ENCODE measurements around the gene TAF15.

TAF15 gene

DNA sequence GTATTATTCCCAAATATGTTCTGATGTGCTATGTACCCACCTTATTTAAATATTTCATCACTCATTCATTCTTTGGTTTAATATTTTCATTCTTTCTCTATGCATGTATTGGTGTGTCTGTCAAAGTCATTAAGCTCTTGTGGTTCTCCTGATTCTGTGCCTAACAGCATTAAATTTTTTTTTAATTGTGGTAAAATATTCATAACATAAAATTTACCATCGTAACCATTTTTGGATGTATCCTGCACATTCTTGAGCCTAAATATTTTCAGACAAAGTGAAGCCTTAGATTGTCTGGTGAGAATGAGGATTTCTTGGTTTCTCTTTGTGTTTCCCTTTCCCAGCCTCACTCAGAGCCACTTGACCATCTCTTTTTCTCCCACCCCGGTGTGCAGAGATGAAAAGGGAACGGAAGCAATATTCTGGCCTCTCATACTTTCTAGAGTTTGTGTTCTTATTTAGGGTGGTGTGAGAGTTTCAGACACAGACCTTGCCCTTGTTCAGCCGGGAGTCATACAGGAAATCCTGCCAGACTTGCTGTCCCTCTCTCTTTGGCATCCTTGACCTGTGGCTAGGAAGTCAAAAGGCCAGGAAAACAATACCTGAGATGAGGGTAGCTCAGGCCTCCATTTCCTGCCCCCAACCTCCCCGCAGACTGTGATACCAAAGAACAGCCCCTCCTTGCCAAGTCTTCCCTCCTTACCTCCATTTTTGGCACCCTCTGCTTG, 66.0 kb downstream of the TAF15 start:
- no peak for DNase-seq

GRCh38 chr17:35875800-35876139, 66.5 kb downstream of the TAF15 start:
- no peak for DNase-seq

DNA sequence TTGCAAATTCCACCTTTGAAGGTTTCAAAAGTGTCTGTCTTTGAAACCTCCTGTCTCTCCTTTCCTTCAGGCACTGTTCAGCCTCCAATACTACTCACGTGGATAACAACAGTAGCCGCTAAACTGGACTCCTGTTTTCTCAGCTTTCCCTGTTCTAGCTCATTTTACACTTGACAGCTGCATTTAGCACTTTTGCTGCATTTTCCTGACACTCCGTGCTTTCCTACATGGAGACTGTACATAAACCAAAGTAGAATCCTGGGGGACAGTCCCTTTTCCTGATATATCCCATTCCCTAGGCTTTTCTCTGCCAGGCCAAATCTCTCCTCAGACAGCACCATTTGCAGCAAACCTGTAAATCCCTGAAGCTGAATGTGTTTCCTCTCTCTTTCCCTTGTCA, 67.2 kb downstream of the TAF15 start:
- no peak for DNase-seq

DNA sequence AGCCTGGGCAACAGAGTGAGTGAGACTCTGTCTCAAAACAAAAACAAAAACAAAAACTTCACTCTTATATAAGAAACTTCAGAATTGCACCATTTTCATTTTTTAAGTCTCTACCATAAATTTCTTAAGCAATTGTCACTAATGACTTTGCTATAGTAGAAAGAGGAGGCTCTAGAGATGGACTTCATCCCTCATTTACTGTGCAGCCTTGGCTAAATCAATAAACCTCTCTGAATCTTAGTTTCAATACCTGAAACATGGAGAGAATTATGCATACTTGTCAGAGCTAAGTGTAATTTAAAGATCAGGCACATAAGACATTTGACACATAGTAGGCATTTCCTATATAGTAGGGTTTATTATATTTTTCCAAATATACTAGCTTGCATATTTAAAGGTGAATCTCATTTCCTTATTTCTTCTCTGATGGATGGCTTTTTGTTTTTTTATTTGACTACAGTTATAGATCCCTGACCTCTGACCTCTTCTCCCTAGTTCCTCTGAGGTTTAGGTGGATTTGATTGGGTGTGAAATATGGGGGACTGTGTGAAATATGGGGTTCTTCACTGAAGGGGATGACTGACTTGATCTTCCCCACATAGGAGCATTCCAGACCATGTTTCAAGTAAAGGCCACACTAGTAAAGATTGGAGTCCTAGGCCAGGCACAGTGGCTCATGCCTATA, 68.2 kb downstream of the TAF15 start:
- DNase-seq = no peak

DNA sequence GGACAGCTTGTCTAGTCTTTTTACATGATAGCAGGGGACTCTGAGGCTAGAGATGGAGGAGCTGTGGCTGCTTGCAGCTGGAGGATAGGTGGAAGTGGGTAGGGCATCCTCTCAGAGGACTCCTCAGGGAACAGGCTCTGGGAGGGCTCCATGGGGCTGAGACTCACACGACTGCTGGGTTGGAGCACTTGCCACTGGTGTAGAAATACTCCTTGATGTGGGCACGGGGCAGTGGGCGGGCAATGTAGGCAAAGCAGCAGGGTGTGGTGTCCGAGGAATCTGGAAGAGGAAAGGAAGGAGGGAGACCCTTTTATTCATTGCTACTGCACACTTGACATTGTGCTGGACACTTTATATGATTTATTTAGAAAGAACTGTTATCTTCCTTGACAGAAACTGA, 69.1 kb downstream of the TAF15 start:
- no peak for DNase-seq

- no peak for DNase-seq
Measured at GRCh38 chr17:35879773-35880654, 70.7 kb downstream of the TAF15 start, which contains the start of gene CCL5. Gene CCL5 (minus strand): TSS chr17:35880360.

DNA sequence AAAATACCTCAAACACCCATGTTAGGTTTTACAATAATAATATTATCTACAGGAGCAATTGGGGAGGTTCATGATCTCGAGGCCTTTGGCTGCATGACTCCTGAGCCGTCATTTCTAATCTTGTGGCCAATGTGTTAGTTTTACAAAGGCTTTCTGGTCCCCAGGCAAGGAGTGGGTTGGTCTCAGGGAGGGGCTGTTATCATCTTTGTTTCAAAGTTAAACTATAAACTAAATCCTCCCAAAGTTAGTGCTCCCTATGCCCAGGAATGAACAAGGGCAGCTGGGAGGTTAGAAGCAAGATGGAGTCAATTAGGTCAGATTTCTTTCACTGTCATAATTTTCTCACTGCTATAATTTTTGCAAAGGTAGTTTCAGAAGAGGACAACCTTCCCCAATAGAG, 80.0 kb downstream of the TAF15 start:
- no peak for DNase-seq

DNA sequence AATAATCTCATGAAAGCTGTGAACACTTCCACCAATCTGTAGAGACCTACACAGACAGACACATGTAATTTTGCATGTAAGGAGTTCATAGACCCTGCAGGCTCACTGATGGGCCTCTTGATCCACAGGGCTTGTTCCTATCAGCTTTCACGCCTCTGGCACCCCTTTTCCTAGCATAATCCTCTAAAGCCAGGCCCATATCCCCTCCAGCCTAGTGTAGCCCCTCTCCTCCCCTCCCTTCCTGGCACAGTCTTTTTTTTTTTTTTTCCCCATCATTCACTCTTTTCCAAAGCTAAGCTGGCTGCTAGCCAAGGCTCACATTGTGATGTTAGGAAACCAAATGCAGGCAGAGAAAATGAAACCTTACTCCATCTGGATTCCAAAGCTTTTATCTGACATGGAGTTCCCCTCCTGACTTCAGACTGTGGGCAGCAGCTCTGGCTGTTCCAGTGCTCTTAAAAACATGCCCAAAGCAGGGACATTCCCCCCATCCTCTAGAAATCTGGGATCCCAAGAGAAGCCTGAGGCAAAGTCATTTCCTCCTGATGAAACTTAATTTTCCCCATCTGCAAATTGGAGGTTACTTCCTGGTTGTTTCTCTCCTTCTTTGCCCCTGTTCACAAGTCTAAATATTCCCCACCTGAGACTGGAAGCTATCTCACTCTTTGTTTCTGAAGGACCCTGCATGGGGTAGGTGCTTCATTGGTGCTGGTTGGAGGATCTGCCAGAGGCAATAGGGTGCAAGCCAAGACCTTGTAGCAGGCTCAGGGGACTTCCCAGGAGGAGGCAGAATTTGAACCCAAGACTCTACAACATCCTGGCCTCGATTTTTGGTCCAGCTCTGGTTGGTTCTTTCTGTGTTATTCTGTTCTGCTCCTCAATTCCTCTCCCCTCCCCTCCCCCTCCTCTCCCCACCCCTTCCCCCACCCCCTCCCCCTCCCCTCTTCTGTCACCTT, 80.8 kb downstream of the TAF15 start:
- no peak for DNase-seq

DNA sequence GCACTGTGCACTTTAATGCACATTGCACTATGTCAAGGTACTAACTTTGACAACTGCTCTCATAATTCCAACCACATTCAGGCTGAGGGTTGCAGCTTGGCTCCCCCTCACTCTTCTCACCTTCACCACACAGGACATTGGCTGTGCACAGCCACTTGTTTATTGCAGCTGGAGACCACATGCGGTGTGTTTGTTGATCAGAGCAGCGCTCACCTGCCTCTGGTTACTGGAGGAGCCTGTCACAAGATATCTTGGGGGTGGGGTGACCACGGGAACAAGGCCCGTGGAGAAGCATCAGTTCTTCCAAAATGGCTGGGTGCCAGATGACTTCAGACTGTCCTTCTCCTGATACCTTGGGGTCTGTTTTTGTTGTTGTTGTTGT, 81.5 kb downstream of the TAF15 start:
- no peak for DNase-seq

DNA sequence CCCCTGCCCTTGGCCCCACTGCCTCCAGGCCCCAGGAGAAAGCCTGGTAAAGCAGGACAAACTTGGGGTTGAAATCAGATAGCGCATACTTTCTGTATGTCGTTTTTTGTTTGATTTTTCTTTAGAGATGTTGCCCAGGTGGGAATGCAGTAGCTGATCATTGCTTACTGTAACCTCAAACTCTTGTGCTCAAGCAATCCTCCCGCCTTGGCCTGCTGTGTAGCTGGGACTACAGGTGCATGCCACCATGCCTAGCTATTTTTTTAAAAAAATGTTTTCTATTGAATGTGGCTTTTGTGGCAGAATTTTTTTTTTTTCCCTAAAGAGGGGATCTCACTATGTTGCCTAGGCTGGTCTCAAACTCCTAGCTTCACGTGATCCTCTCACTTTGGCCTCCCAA, 82.0 kb downstream of the TAF15 start:
- DNase-seq = no peak

- DNase-seq = no peak
Measured at GRCh38 chr17:35892091-35893035, 83.1 kb downstream of the TAF15 start.

DNA sequence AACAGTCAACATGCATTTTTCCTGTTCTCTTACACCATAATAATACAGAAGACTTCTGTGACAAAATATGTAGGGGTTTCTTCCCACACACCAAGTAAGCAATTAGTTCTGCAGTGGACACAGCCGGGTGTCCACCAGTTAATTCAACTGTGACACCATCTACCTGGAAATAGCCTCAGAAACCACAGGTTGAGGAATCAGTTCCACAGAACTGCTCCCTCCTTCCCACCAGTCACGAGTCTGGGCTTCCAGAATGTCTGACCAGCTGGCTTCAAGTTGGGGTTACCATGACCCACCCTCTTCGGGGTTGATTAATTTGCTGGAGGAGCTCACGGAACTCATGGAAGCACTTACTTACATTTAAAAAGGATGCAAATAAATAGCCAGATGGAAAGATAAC, 84.5 kb downstream of the TAF15 start:
- DNase-seq = no peak

DNA sequence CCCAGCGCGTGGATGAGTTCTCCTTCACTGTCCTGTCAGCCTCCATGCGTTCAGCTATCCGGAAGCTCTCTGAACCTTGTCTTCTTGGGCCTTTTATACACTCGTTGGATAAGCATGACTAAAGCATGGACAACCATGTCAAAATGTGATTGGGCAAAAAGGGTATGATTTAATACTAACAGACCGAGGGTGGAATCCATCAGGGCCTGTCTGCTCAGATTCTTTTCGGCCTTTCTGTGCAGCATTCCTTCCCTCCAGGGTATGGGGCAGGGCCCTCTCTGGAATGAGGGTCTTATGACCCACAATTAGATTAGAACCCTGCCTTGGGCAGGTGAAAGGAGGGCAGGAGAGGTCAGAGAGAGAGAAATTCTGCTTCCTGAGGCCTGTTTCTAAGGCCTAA, 84.9 kb downstream of the TAF15 start:
- DNase-seq = no peak

DNA sequence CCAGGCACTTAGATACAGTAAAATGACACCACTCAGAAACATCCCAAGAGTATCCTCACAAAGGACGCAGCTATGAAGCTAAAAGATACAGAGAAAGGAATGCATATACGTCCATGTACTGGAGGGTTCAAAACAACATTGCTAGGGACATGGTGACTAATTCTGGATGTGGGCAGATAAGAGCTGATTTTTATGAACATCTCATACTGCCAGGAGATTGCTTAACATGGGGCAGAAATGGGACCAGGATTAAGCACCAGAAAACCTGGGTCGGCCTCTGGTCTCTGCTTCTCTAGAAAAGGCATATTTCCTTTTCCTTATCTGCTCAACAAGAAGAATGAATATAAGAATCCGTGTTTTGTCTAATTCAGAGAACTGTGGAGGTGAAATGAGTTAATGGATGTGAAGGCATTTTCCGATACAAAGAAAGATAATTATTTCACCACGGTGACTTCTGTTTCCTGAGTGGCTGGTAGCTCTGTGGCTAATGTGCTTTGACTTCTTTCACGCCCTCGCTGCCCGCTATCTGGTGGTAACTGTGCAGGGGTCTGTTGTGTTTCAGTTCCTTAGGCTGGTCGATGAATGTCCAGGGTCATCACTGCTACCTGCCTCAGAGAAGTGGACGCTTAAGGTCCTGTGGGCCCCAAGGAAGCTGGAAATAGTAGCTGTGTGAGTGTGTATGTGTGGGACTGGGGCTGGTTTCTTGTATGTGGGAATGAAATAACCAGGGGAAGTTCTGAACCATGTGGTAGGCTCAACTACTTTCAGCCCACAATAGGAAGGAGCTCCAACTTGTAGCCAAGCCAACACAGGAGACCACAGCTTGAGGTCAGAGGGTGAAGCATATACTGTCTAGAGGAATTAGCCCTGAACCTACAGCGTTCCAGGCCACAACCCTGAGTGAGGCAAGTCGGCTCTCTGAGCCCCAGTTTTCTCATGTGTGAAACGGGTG, 86.6 kb downstream of the TAF15 start:
- DNase-seq = no peak

Data from T1000 (cell line).